Vagina (tissue), 2 donors: ENCODE measurements around the gene HBA1. TPM values are rescaled to one million over a fixed set of nuclear protein-coding genes. Genes with fewer than 3 reads are reported as not detected.
"Not testable (repeated sequence)": the region's sequence is repeated elsewhere in the genome, so short reads cannot be mapped to it uniquely, and the experiment has no call there.

Source experiments
- DNase-seq, 2 donors: peaks; one replicate each; pipeline ENCODE4 v3.0.0-alpha.2; 2017; ENCODE audit errors: extremely low spot score in 2 of 2
- H3K27ac ChIP-seq: fragments of 200-600 bp; sonication (generic); one replicate; pipeline ENCODE4 v1.5.1; 2019
- H3K27me3 ChIP-seq: fragments of 200-600 bp; sonication (generic); one replicate; pipeline ENCODE4 v1.5.1; 2019
- H3K36me3 ChIP-seq, 2 donors: fragments of 200-600 bp; sonication (generic); one replicate each; pipeline ENCODE4 v1.5.1; 2017 to 2019
- H3K4me1 ChIP-seq: fragments of 200-600 bp; sonication (generic); one replicate; pipeline ENCODE4 v1.5.1; 2019
- H3K4me3 ChIP-seq, 2 donors: fragments of 200-600 bp; sonication (generic); 1 replicate in 1 of 2; 2 replicates in 1 of 2; pipeline ENCODE4 v1.5.1; 2016 to 2019
- H3K9me3 ChIP-seq: fragments of 200-600 bp; sonication (generic); one replicate; pipeline ENCODE4 v1.5.1; 2019
- CTCF ChIP-seq, 3 experiments: fragments of 450-650 bp in 2 of 3; fragments of 200-600 bp in 1 of 3; sonication (generic) in 1 of 3; IDR thresholded peaks; one replicate each; pipeline ENCODE4 v1.5.1; 2017 to 2019; ENCODE audit warnings: antibody characterized with exemption in 3 of 3, mild to moderate bottlenecking in 2 of 3, moderate library complexity in 2 of 3
- POLR2A ChIP-seq, 2 donors: fragments of 450-650 bp; IDR thresholded peaks; one replicate each; pipeline ENCODE4 v1.6.1; 2017; ENCODE audit warnings: antibody characterized with exemption in 2 of 2, mild to moderate bottlenecking in 2 of 2, moderate library complexity in 2 of 2
- POLR2AphosphoS5 ChIP-seq, 2 donors: sonication (generic); formaldehyde crosslinking; IDR thresholded peaks; one replicate each; pipeline ENCODE4 v1.9.0; 2017; ENCODE audit warnings: antibody characterized with exemption in 2 of 2, mild to moderate bottlenecking in 2 of 2, low read depth in 1 of 2; ENCODE audit not compliant: insufficient read depth in 1 of 2
- intact Hi-C: fragments of 100-400 bp; cut with DNase I; formaldehyde crosslinking; loops from one replicate; pipeline ENCODE4 v1.15.1; 2023
- total RNA-seq: library from RNA; depleted of rRNA; stranded (reverse); fragments of >200 nt; gene quantifications from one replicate; pipeline ENCODE4 v1.2.3, GENCODE V29; 2016

HBA1 gene
- total RNA-seq, 1 donor from 2014 or later: 523 TPM

- H3K4me3 ChIP-seq, H3K9me3 ChIP-seq, H3K27ac ChIP-seq, intact Hi-C loops, H3K36me3 ChIP-seq, H3K4me1 ChIP-seq, DNase-seq: not testable (repeated sequence)
- peaks cover 14% of the 10 kb centered on the region for H3K27me3 ChIP-seq
Measured at GRCh38 chr16:173928-174769, 2.3 kb upstream of the HBA1 start.

GRCh38 chr16:175011-175949, 1.2 kb upstream of the HBA1 start:
- Histone ChIP-seq H3K36me3 (no peaks in the 10 kb centered on the region), H3K27me3 (peaks cover 12% of the 10 kb centered on the region), H3K9me3 (no peaks in the 10 kb centered on the region), H3K4me1 (peaks cover 7% of the 10 kb centered on the region), H3K4me3 (no peak overlapping the region), H3K27ac (no peak overlapping the region)
- intact Hi-C loops: no loop called here
- TF ChIP-seq POLR2AphosphoS5 (IDR thresholded peaks at IDR 0.05; ENCODE audit: insufficient read depth in 1 of 2, low read depth in 1 of 2) (no peak), POLR2A (IDR thresholded peaks at IDR 0.05) (no peak), CTCF (IDR thresholded peaks at IDR 0.05) (no peak)
- DNase-seq: no peak

- H3K4me3 ChIP-seq, DNase-seq, H3K36me3 ChIP-seq, intact Hi-C loops, H3K27ac ChIP-seq, H3K9me3 ChIP-seq: not testable (repeated sequence)
- H3K27me3 ChIP-seq: peaks cover 12% of the 10 kb centered on the region
- peaks cover 15% of the 10 kb centered on the region for H3K4me1 ChIP-seq
Measured at GRCh38 chr16:176006-176405, 474 bp upstream of the HBA1 start.

GRCh38 chr16:177394-177822, 928 bp downstream of the HBA1 start:
- DNase-seq: no peak
- Histone ChIP-seq H3K36me3 (no peaks in the 10 kb centered on the region), H3K9me3 (no peaks in the 10 kb centered on the region), H3K27me3 (peaks cover 12% of the 10 kb centered on the region), H3K4me3 (no peak overlapping the region), H3K4me1 (peaks cover 24% of the 10 kb centered on the region), H3K27ac (no peak overlapping the region)
- intact Hi-C loops: no loop called here
- TF ChIP-seq POLR2A (IDR thresholded peaks at IDR 0.05): no peak
- TF ChIP-seq CTCF (IDR thresholded peaks at IDR 0.05): no peak
- TF ChIP-seq POLR2AphosphoS5 (IDR thresholded peaks at IDR 0.05; ENCODE audit: insufficient read depth in 1 of 2, low read depth in 1 of 2): no peak

- intact Hi-C loops: no loop called here
- Histone ChIP-seq H3K4me1 (peaks cover 24% of the 10 kb centered on the region), H3K9me3 (no peaks in the 10 kb centered on the region), H3K27me3 (peaks cover 12% of the 10 kb centered on the region), H3K36me3 (no peaks in the 10 kb centered on the region), H3K4me3 (no peak overlapping the region), H3K27ac (no peak overlapping the region)
- DNase-seq: no peak
- TF ChIP-seq POLR2A (IDR thresholded peaks at IDR 0.05) (no peak), CTCF (IDR thresholded peaks at IDR 0.05) (no peak), POLR2AphosphoS5 (IDR thresholded peaks at IDR 0.05; ENCODE audit: insufficient read depth in 1 of 2, low read depth in 1 of 2) (no peak)
Measured at GRCh38 chr16:177981-178667, 1.6 kb downstream of the HBA1 start.
